Thymus (tissue), 11 donors: ENCODE results near the gene MSN. TPM values are rescaled to one million over a fixed set of nuclear protein-coding genes. Genes with fewer than 3 reads are reported as not detected.
"Not testable (repeated sequence)": the region's sequence is repeated elsewhere in the genome, so short reads cannot be mapped to it uniquely, and the experiment has no call there.

Experiments
- DNase-seq, 9 donors: peaks; one replicate each; pipeline ENCODE4 v3.0.0-alpha.2; 2013; ENCODE audit warnings: low spot score in 9 of 9, low read depth in 6 of 9, missing footprints in 1 of 9
- H3K27ac ChIP-seq, 2 donors: one replicate each; pipeline ENCODE4 v1.5.1; 2013; ENCODE audit warnings: control low read depth in 1 of 2, low read depth in 1 of 2, low read length in 1 of 2, mild to moderate bottlenecking in 1 of 2, moderate library complexity in 1 of 2
- H3K27me3 ChIP-seq, 2 donors: one replicate each; pipeline ENCODE4 v1.5.1; 2013; ENCODE audit warnings: low read length in 1 of 2; ENCODE audit not compliant: control insufficient read depth in 2 of 2, insufficient read depth in 1 of 2
- H3K36me3 ChIP-seq, 2 donors: one replicate each; pipeline ENCODE4 v1.5.1; 2013; ENCODE audit warnings: low read length in 1 of 2, mild to moderate bottlenecking in 1 of 2, moderate library complexity in 1 of 2; ENCODE audit not compliant: control insufficient read depth in 2 of 2, insufficient read depth in 2 of 2
- H3K4me1 ChIP-seq, 2 donors: one replicate each; pipeline ENCODE4 v1.5.1; 2013; ENCODE audit warnings: low read length in 2 of 2; ENCODE audit not compliant: control insufficient read depth in 2 of 2, insufficient read depth in 2 of 2
- H3K4me3 ChIP-seq, 2 donors: one replicate each; pipeline ENCODE4 v1.5.1; 2013; ENCODE audit warnings: low read length in 2 of 2, control low read depth in 1 of 2, mild to moderate bottlenecking in 1 of 2
- H3K9me3 ChIP-seq, 2 donors: one replicate each; pipeline ENCODE4 v1.5.1; 2013; ENCODE audit warnings: low read length in 1 of 2, mild to moderate bottlenecking in 1 of 2; ENCODE audit not compliant: control insufficient read depth in 2 of 2, insufficient read depth in 1 of 2
- WGBS: extraction: QIAGEN DNeasy Blood & Tissue Kit; methylation state at CpG from one replicate; pipeline ENCODE4 v1.1.7; 2013; 5-methylcytosine and 5-hydroxymethylcytosine counted together
- polyA plus RNA-seq: library from polyadenylated mRNA; stranded (reverse); fragments of 200-250 nt; gene quantifications from one replicate; pipeline ENCODE4 v1.2.3, GENCODE V29; 2013
- total RNA-seq: library from RNA; stranded (reverse); fragments of 120-200 nt; gene quantifications from one replicate; pipeline ENCODE4 v1.2.4, GENCODE V29; 2013
- donor health status: healthy.

The MSN gene
- total and polyA plus RNA-seq, 2 donors = 160 to 161 TPM

- Histone ChIP-seq H3K9me3 (peaks cover 0 to 3% of the 10 kb centered on the region in 2 donors), H3K4me1 (peaks cover 0 to 14% of the 10 kb centered on the region in 2 donors), H3K27me3 (no peaks in the 10 kb centered on the region), H3K4me3 (no peak overlapping the region), H3K36me3 (no peaks in the 10 kb centered on the region), H3K27ac (peak overlapping the region in 1 of 2 donors; percentile 10)
- DNase-seq = no peak
- WGBS = 54% methylated on average over 2 of the region's 2 CpGs
Measured at GRCh38 chrX:65751519-65751918, 84.1 kb downstream of the MSN start.

DNA sequence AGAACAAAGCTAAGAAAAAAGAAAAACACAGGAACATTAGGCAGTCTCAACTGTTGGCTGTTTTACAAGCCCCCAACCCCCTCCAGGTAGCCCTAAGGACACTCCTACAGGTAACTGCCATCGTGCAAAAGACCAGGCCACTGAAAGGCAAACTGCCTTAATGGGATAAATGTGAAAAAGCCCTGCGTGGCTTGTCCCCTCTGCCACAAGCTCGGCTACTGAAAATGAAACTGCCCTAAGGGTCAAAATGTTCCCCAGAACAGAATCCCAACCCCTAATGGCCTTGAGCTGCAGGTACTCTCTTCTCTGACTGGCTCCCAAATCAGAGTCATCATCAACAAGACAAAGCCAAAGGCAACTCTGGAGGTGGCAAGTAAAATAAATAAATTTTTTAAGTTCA, 84.8 kb downstream of the MSN start:
- peaks cover 0 to 3% of the 10 kb centered on the region in 2 donors for H3K9me3 ChIP-seq
- H3K4me3 ChIP-seq = no peak overlapping the region
- 22% methylated on average over 3 of the region's 3 CpGs for WGBS
- no peak overlapping the region for H3K27ac ChIP-seq
- H3K27me3 ChIP-seq = no peaks in the 10 kb centered on the region
- no peak for DNase-seq
- H3K4me1 ChIP-seq = peaks cover 0 to 14% of the 10 kb centered on the region in 2 donors
- H3K36me3 ChIP-seq = no peaks in the 10 kb centered on the region

DNA sequence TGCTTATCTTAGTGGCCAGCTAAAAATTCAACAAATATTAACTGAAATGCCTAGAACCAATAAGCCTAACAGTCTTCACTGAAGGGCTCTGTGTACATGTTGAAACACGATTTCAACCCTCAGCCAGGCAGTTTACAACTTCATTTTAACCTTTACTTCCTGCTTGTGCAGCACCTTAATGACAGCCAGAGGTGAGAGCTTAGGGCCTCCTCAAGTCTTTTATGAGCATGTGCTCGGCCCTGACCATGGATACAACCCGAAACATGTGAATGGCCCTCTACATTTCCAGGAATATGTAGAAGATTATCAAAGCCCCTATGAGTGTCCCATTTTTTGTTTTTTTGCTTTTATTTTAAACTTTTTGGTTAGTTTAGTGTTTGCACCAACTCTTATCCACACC, 88.3 kb downstream of the MSN start:
- Histone ChIP-seq H3K27me3 (no peaks in the 10 kb centered on the region), H3K4me1 (peaks cover 0 to 14% of the 10 kb centered on the region in 2 donors), H3K27ac (no peak overlapping the region), H3K36me3 (no peaks in the 10 kb centered on the region), H3K9me3 (peaks cover 0 to 3% of the 10 kb centered on the region in 2 donors), H3K4me3 (no peak overlapping the region)
- 73% methylated on average over 3 of the region's 3 CpGs for WGBS
- peak in 2 of 9 donors; percentile 13 to 25 for DNase-seq

- DNase-seq = no peak
- Histone ChIP-seq H3K27ac (no peak overlapping the region), H3K36me3 (no peaks in the 10 kb centered on the region), H3K9me3 (no peaks in the 10 kb centered on the region), H3K4me1 (no peaks in the 10 kb centered on the region), H3K27me3 (no peaks in the 10 kb centered on the region), H3K4me3 (no peak overlapping the region)
- 96% methylated on average over 3 of the region's 3 CpGs for WGBS
Measured at GRCh38 chrX:65757943-65758342, 90.5 kb downstream of the MSN start.

DNA sequence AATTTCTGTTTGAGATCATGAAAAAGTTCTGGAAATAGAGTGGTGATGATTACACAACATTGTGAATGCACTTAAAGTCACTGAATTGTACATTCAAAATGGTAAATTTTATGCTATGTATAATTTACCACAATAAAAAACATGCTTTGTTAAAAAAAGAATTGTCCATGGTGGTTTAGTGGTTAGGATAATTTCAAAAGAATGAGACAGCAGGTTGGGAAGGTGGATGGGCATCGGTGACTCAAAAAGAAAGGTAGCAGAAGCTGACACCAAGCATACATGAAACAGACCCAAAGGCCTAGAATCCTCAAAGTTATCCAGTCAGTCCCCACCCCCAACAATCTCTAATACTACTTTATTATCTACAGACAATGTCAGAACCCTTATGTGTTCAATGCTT, 91.1 kb downstream of the MSN start:
- Histone ChIP-seq H3K27ac (no peak overlapping the region), H3K4me1 (no peaks in the 10 kb centered on the region), H3K9me3 (no peaks in the 10 kb centered on the region), H3K36me3 (no peaks in the 10 kb centered on the region), H3K4me3 (no peak overlapping the region), H3K27me3 (no peaks in the 10 kb centered on the region)
- WGBS = 37% methylated on average over 1 of the region's 1 CpG
- DNase-seq = no peak

DNA sequence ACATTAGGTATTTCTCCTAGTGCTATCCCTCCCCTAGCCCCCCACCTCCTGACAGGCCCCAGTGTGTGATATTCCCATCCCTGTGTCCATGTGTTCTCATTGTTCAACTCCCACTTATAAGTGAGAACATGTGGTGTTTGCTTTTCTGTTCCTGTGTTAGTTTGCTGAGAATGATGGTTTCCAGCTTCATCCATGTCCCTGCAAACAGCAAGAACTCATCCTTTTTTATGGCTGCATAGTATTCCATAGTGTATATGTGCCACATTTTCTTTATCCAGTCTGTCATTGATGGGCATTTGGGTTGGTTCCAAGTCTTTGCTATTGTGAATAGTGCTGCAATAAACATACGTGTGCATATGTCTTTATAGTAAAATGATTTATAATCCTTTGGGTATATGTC, 92.1 kb downstream of the MSN start:
- not testable (repeated sequence) for DNase-seq, H3K4me3 ChIP-seq, H3K36me3 ChIP-seq, H3K9me3 ChIP-seq, H3K27me3 ChIP-seq, H3K4me1 ChIP-seq, H3K27ac ChIP-seq
- WGBS = 93% methylated on average over 1 of the region's 1 CpG

DNA sequence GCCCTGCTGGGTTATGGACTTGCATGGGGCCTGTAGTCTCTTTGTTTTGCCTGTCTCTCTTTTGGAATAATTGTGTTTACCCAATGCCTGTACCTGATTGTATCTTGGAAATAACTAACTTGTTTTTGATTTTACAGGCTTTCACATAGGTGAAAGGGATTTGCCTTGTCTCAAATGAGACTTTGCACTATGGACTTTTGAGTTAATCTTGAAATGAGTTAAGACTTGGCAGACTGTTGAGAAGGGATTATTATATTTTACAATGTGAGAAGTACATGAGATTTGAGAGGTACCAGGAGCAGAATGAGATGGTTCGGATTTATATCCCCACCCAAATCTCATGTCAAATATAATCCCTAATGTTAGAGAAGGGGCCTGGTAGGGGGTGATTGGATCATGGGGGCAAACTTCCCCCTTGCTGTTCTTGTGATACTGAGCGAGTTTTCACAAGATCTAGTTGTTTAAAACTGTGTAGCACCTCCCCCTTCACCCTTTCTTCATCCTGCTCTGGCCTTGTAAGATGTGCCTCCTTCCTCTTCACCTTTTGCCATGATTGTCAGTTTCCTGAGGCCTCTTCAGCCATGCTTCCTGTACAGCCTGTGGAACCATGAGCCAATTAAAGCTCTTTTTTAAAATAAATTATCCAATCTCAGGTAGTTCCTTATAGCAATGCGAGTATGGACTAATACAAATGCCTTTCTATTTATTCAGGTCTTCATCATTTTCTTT, 102.3 kb downstream of the MSN start:
- no peaks in the 10 kb centered on the region for H3K4me1 ChIP-seq
- no peak overlapping the region for H3K4me3 ChIP-seq
- WGBS = 91% methylated on average over 3 of the region's 3 CpGs
- H3K9me3 ChIP-seq = peaks cover 0 to 4% of the 10 kb centered on the region in 2 donors
- no peak for DNase-seq
- no peak overlapping the region for H3K27ac ChIP-seq
- H3K27me3 ChIP-seq = no peaks in the 10 kb centered on the region
- H3K36me3 ChIP-seq = no peaks in the 10 kb centered on the region

GRCh38 chrX:65772842-65773241, 105.4 kb downstream of the MSN start:
- no peaks in the 10 kb centered on the region for H3K9me3 ChIP-seq
- H3K36me3 ChIP-seq = no peaks in the 10 kb centered on the region
- H3K4me3 ChIP-seq = no peak overlapping the region
- no peaks in the 10 kb centered on the region for H3K4me1 ChIP-seq
- no peak for DNase-seq
- H3K27me3 ChIP-seq = no peaks in the 10 kb centered on the region
- no peak overlapping the region for H3K27ac ChIP-seq
- 97% methylated on average over 5 of the region's 5 CpGs for WGBS

DNA sequence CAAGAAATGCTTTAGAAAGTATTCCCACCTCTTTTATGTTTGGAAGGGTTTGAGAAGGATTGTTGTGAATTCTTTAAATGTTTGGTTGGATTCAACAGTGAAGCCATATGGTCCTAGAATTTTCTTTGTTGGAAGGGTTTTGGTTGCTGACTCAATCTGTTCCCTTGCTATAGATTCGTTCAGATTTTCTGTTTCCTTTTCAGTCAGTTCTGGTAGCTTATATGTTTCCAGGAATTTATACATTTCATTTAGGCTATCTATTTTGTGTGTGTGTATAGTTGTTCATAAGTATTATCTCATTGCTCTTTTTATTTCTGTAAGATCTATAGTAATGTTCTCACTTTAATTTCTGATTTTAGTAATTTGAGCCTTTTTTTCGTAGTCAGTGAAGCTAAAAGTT, 114.4 kb downstream of the MSN start:
- H3K4me3 ChIP-seq = no peak overlapping the region
- no peak overlapping the region for H3K27ac ChIP-seq
- H3K9me3 ChIP-seq = no peaks in the 10 kb centered on the region
- no peaks in the 10 kb centered on the region for H3K36me3 ChIP-seq
- no peaks in the 10 kb centered on the region for H3K4me1 ChIP-seq
- 91% methylated on average over 2 of the region's 2 CpGs for WGBS
- no peak for DNase-seq
- no peaks in the 10 kb centered on the region for H3K27me3 ChIP-seq
